Thyroid gland (tissue), 4 donors: ENCODE measurements around the gene ANGPTL4. TPM values are rescaled to one million over a fixed set of nuclear protein-coding genes. Genes with fewer than 3 reads are reported as not detected.

Experiments
- DNase-seq, 2 donors: peaks; one replicate each; pipeline ENCODE4 v3.0.0-alpha.2; 2019
- H3K27ac ChIP-seq, 3 donors: fragments of 200-600 bp; sonication (generic); 1 replicate in 2 of 3; 2 replicates in 1 of 3; pipeline ENCODE4 v1.5.1; 2016 to 2019; ENCODE audit warnings: mild to moderate bottlenecking in 1 of 3, moderate library complexity in 1 of 3
- H3K27me3 ChIP-seq: fragments of 200-600 bp; sonication (generic); one replicate; pipeline ENCODE4 v1.5.1; 2019
- H3K36me3 ChIP-seq, 2 donors: fragments of 200-600 bp; sonication (generic); one replicate each; pipeline ENCODE4 v1.5.1; 2016 to 2019
- H3K4me1 ChIP-seq, 2 donors: fragments of 200-600 bp; sonication (generic); one replicate each; pipeline ENCODE4 v1.5.1; 2017 to 2019
- H3K4me3 ChIP-seq, 3 donors: fragments of 200-600 bp; sonication (generic); replicated peaks in 1 of 3; 1 replicate in 2 of 3; 2 replicates in 1 of 3; pipeline ENCODE4 v1.5.1; 2016; ENCODE audit warnings: mild to moderate bottlenecking in 1 of 3
- H3K9me3 ChIP-seq: fragments of 200-600 bp; sonication (generic); one replicate; pipeline ENCODE4 v1.5.1; 2017
- POLR2A ChIP-seq, 2 donors: fragments of 450-650 bp; IDR thresholded peaks; one replicate each; pipeline ENCODE4 v1.6.1; 2017; ENCODE audit warnings: antibody characterized with exemption in 2 of 2, mild to moderate bottlenecking in 2 of 2, moderate library complexity in 1 of 2
- WGBS, 2 donors: methylation state at CpG; one replicate each; pipeline ENCODE4 v1.1.5; 2017; 5-methylcytosine and 5-hydroxymethylcytosine counted together
- intact Hi-C: fragments of 100-400 bp; cut with DNase I; formaldehyde crosslinking; loops from one replicate; pipeline ENCODE4 v1.15.1; 2023
- total RNA-seq, 4 donors: library from RNA; depleted of rRNA; stranded (reverse); fragments of >200 nt; gene quantifications; one replicate each; pipeline ENCODE4 v1.2.3, GENCODE V29; 2016
- TF ChIP-seq, protein P1 (sequence below), 6 experiments: fragments of 200-600 bp in 3 of 6; fragments of 450-650 bp in 3 of 6; sonication (generic) in 3 of 6; IDR thresholded peaks; one replicate each; pipeline ENCODE4 v1.5.1; 2016 to 2019; ENCODE audit warnings: antibody characterized with exemption in 6 of 6, mild to moderate bottlenecking in 2 of 6, inconsistent platforms in 1 of 6, moderate library complexity in 1 of 6

The ANGPTL4 gene
- total RNA-seq, 4 donors from 2014 or later: 19.9 to 99.8 (median 46.6) TPM

GRCh38 chr19:8395621-8396082 is 31.7 kb downstream of the ANGPTL4 start:
- Histone ChIP-seq H3K27me3 (no peaks in the 10 kb centered on the region), H3K4me3 (no peak overlapping the region), H3K4me1 (peaks cover 87 to 93% of the 10 kb centered on the region in 2 donors), H3K27ac (peak overlapping the region; percentile 97 to 100 (median 100)), H3K9me3 (no peaks in the 10 kb centered on the region), H3K36me3 (peaks cover 0 to 10% of the 10 kb centered on the region in 2 donors)
- TF ChIP-seq, protein P1, sequence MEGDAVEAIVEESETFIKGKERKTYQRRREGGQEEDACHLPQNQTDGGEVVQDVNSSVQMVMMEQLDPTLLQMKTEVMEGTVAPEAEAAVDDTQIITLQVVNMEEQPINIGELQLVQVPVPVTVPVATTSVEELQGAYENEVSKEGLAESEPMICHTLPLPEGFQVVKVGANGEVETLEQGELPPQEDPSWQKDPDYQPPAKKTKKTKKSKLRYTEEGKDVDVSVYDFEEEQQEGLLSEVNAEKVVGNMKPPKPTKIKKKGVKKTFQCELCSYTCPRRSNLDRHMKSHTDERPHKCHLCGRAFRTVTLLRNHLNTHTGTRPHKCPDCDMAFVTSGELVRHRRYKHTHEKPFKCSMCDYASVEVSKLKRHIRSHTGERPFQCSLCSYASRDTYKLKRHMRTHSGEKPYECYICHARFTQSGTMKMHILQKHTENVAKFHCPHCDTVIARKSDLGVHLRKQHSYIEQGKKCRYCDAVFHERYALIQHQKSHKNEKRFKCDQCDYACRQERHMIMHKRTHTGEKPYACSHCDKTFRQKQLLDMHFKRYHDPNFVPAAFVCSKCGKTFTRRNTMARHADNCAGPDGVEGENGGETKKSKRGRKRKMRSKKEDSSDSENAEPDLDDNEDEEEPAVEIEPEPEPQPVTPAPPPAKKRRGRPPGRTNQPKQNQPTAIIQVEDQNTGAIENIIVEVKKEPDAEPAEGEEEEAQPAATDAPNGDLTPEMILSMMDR (IDR thresholded peaks at IDR 0.05): no peak
- no peak for TF ChIP-seq POLR2A (IDR thresholded peaks at IDR 0.05)
- WGBS, 2 donors: 88 to 99% methylated on average over 12 to 13 of the region's 14 CpGs
- no peak for DNase-seq
- intact Hi-C loops: loop anchor here (5.0 kb wide), 1 partner anchor 38 kb away; no protein-coding TSS in a partner anchor

GRCh38 chr19:8396185-8396562 is 32.2 kb downstream of the ANGPTL4 start:
- no peak for DNase-seq
- H3K4me1 ChIP-seq: peaks cover 83 to 89% of the 10 kb centered on the region in 2 donors
- WGBS, 2 donors: 73 to 75% methylated on average over 7 of the region's 7 CpGs
- H3K27ac ChIP-seq: peak overlapping the region; percentile 97 to 100 (median 100)
- peaks cover 0 to 10% of the 10 kb centered on the region in 2 donors for H3K36me3 ChIP-seq
- H3K9me3 ChIP-seq: no peaks in the 10 kb centered on the region
- no peak overlapping the region for H3K4me3 ChIP-seq
- intact Hi-C loops: loop anchor here (5.0 kb wide), 1 partner anchor 39 kb away; no protein-coding TSS in a partner anchor
- no peaks in the 10 kb centered on the region for H3K27me3 ChIP-seq
- no peak for TF ChIP-seq POLR2A (IDR thresholded peaks at IDR 0.05)
- TF ChIP-seq, protein P1 (IDR thresholded peaks at IDR 0.05): no peak

GRCh38 chr19:8396563-8397203 is 32.7 kb downstream of the ANGPTL4 start:
- 53 to 61% methylated on average over 19 to 20 of the region's 22 CpGs for WGBS, 2 donors
- H3K27me3 ChIP-seq: no peaks in the 10 kb centered on the region
- no peaks in the 10 kb centered on the region for H3K9me3 ChIP-seq
- TF ChIP-seq, protein P1 (IDR thresholded peaks at IDR 0.05): peak in 5 of 6 experiments; percentile 34 to 53 (median 46)
- TF ChIP-seq POLR2A (IDR thresholded peaks at IDR 0.05): no peak
- intact Hi-C loops: loop anchor here (5.0 kb wide), 1 partner anchor 39 kb away; no protein-coding TSS in a partner anchor
- H3K4me3 ChIP-seq: no peak overlapping the region
- peaks cover 1 to 12% of the 10 kb centered on the region in 2 donors for H3K36me3 ChIP-seq
- peak; percentile 63 to 74 for DNase-seq
- peak overlapping the region; percentile 97 to 100 (median 100) for H3K27ac ChIP-seq
- H3K4me1 ChIP-seq: peaks cover 78 to 84% of the 10 kb centered on the region in 2 donors

DNA sequence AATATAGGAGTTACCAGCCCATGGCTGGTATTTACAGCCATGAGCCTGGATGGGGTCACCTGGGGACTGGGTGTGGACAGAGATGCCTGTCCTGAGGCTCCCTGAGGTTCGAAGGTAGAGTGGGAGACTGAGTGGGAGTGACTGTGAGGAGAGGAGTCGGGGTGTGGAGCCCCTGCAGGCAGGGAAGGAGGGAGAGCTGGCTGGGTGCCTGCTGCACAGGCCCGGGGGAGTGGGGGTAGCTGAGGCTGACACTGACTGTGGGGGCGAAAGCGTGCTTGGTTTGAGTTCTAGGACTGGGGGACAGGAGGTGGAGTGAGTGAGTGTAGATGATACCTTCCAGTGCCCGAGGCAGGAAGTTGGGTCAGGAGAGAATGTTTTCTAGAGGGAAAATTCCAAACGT is 33.3 kb downstream of the ANGPTL4 start:
- peak in 1 of 2 donors; percentile 40 for DNase-seq
- Histone ChIP-seq H3K27ac (peak overlapping the region; percentile 97 to 100 (median 100)), H3K36me3 (peaks cover 7 to 17% of the 10 kb centered on the region in 2 donors), H3K4me1 (peaks cover 72 to 78% of the 10 kb centered on the region in 2 donors), H3K4me3 (no peak overlapping the region), H3K27me3 (no peaks in the 10 kb centered on the region), H3K9me3 (no peaks in the 10 kb centered on the region)
- intact Hi-C loops: loop anchor here (5.0 kb wide), 1 partner anchor 40 kb away; no protein-coding TSS in a partner anchor
- 15 to 28% methylated on average over 7 of the region's 7 CpGs for WGBS, 2 donors
- no peak for TF ChIP-seq POLR2A (IDR thresholded peaks at IDR 0.05)
- TF ChIP-seq, protein P1 (IDR thresholded peaks at IDR 0.05): no peak
